ENCODE measurements around the gene DRAP1. TPM values are rescaled to one million over a fixed set of nuclear protein-coding genes. Genes with fewer than 3 reads are reported as not detected.

The DRAP1 gene
- total RNA-seq, 1 experiment from 2014 or later: 105 TPM

GRCh38 chr11:65942531-65942930 is 23.3 kb downstream of the DRAP1 start:
- Mint-ChIP-seq H3K27ac (peak overlapping the region in 1 of 3 experiments; percentile 13; a peak in 1 of 7 replicates), H3K4me1 (peaks cover 43 to 52% of the 10 kb centered on the region in 2 experiments), H3K27me3 (ENCODE audit: low read depth) (peaks cover 20% of the 10 kb centered on the region), H3K36me3 (ENCODE audit: insufficient read depth in 1 of 3, low read depth in 3 of 3) (peaks cover 0 to 3% (median 0%) of the 10 kb centered on the region in 3 experiments; a peak in 3 of 7 replicates), H3K9me3 (no peaks in the 10 kb centered on the region), H3K4me3 (no peak overlapping the region)
- Histone ChIP-seq H3K79me1 (ENCODE audit: insufficient read depth, low read depth, low read length, poor library complexity, severe bottlenecking) (no peaks in the 10 kb centered on the region), H3K79me2 (ENCODE audit: insufficient read depth, low read length) (no peaks in the 10 kb centered on the region), H3T11ph (ENCODE audit: low read length) (no peak overlapping the region), H3K9me3 (ENCODE audit: control insufficient read depth, low read depth, low read length) (no peaks in the 10 kb centered on the region), H2BK5ac (ENCODE audit: insufficient read length, low read length) (no peak overlapping the region), H3K27me3 (ENCODE audit: insufficient read depth, low read length) (no peaks in the 10 kb centered on the region), H4K8ac (replicated peaks; ENCODE audit: insufficient read length, low read depth, low read length) (no peak overlapping the region), H3K27ac (ENCODE audit: insufficient read length, low read depth, low read length) (no peak overlapping the region), H2AK5ac (ENCODE audit: insufficient read length, low read length) (no peak overlapping the region), H4K91ac (ENCODE audit: insufficient read length, low read depth, low read length) (no peak overlapping the region), H2AFZ (ENCODE audit: low read length) (no peak overlapping the region), H2BK20ac (ENCODE audit: low read depth, low read length, poor library complexity, severe bottlenecking) (no peak overlapping the region), H3K18ac (ENCODE audit: insufficient read length, low read depth, low read length) (no peak overlapping the region), H2BK15ac (ENCODE audit: low read depth, low read length) (no peak overlapping the region), H3K4me2 (ENCODE audit: insufficient read depth, insufficient read length, low read length) (no peak overlapping the region), H4K20me1 (ENCODE audit: control insufficient read depth, insufficient read depth, insufficient read length) (no peaks in the 10 kb centered on the region), H3K23me2 (ENCODE audit: insufficient read length, low read depth, low read length, poor library complexity, severe bottlenecking) (peaks cover 8% of the 10 kb centered on the region), H2BK12ac (ENCODE audit: insufficient read length, low read depth, low read length) (no peak overlapping the region), H4K5ac (ENCODE audit: insufficient read length, low read depth, low read length) (no peak overlapping the region), H3K9ac (ENCODE audit: extremely low read depth, insufficient read length, low read length) (no peak overlapping the region), H3K4me1 (ENCODE audit: insufficient read depth, low read length) (peaks cover 11% of the 10 kb centered on the region), H2BK120ac (ENCODE audit: low read depth, low read length, poor library complexity, severe bottlenecking) (no peak overlapping the region), H3K14ac (ENCODE audit: insufficient read depth, low read length) (no peak overlapping the region), H3K23ac (ENCODE audit: insufficient read length, low read depth, low read length) (no peak overlapping the region), H3K56ac (ENCODE audit: insufficient read length, low read depth, low read length) (no peak overlapping the region), H3K4ac (ENCODE audit: low read depth, low read length) (no peak overlapping the region)
- TF ChIP-seq, protein P1, sequence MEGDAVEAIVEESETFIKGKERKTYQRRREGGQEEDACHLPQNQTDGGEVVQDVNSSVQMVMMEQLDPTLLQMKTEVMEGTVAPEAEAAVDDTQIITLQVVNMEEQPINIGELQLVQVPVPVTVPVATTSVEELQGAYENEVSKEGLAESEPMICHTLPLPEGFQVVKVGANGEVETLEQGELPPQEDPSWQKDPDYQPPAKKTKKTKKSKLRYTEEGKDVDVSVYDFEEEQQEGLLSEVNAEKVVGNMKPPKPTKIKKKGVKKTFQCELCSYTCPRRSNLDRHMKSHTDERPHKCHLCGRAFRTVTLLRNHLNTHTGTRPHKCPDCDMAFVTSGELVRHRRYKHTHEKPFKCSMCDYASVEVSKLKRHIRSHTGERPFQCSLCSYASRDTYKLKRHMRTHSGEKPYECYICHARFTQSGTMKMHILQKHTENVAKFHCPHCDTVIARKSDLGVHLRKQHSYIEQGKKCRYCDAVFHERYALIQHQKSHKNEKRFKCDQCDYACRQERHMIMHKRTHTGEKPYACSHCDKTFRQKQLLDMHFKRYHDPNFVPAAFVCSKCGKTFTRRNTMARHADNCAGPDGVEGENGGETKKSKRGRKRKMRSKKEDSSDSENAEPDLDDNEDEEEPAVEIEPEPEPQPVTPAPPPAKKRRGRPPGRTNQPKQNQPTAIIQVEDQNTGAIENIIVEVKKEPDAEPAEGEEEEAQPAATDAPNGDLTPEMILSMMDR (conservative IDR thresholded peaks at IDR 0.05): no peak
- DNase-seq: no peak
- WGBS (ENCODE audit: extremely low coverage, insufficient read length, low lambda C conversion rate): no CpG with 5 or more reads among the region's 7 CpGs

All from H9 (cell line).